GM12878 (cell line): ENCODE measurements around the gene ATP6V0D1. TPM values are rescaled to one million over a fixed set of nuclear protein-coding genes. Genes with fewer than 3 reads are reported as not detected.

ENCODE experiments used
- BCL3 ChIP-seq: IDR thresholded peaks from 2 replicates; pipeline ENCODE4 v1.6.1; 2011; ENCODE audit warnings: borderline replicate concordance, low read depth, mild to moderate bottlenecking, moderate library complexity, low read length; ENCODE audit not compliant: insufficient read depth, poor library complexity, severe bottlenecking
- HDAC2 ChIP-seq: fragments of 200-600 bp; sonication (generic); IDR thresholded peaks from 2 replicates; pipeline ENCODE4 v1.6.1; 2017
- MYC ChIP-seq: IDR thresholded peaks from 2 replicates; pipeline ENCODE4 v1.6.1; 2011; ENCODE audit warnings: mild to moderate bottlenecking, low read length, moderate library complexity, inconsistent platforms; ENCODE audit not compliant: insufficient read depth, insufficient replicate concordance, insufficient read length, severe bottlenecking
- NFIC ChIP-seq: IDR thresholded peaks from 2 replicates; pipeline ENCODE4 v1.6.1; 2012; ENCODE audit warnings: low read depth, mild to moderate bottlenecking, inconsistent platforms, low read length, moderate library complexity
- RBBP5 ChIP-seq: fragments of 200-600 bp; sonication (generic); conservative IDR thresholded peaks from 2 replicates; pipeline ENCODE4 v1.6.1; 2016
- SIX5 ChIP-seq: IDR thresholded peaks from 2 replicates; pipeline ENCODE4 v1.6.1; 2011; ENCODE audit warnings: mild to moderate bottlenecking, low read depth, low read length, moderate library complexity; ENCODE audit not compliant: severe bottlenecking
- polyA plus RNA-seq, 11 experiments: library from polyadenylated mRNA; depleted of rRNA in 4 of 11; unstranded in 6 of 11; stranded (reverse) in 5 of 11; fragments of >200 nt; fragmentation: Nextera tagmentation in 4 of 11; fragmentation: Illumina TruSeq in 1 of 11; extraction: Ambion mirVana in 4 of 11; extraction: Trizol in 1 of 11; gene quantifications; 1 replicate in 1 of 11; 2 replicates in 10 of 11; pipeline versions ENCODE4 v1.2.1 to v1.2.3, GENCODE V29; 2011 to 2016; ENCODE audit warnings: inconsistent platforms in 2 of 11, missing spikeins in 2 of 11, low read depth in 1 of 11
- total RNA-seq, 4 experiments: library from RNA; depleted of rRNA in 3 of 4; stranded (reverse); fragments of >200 nt in 3 of 4; fragmentation: Illumina TruSeq in 1 of 4; extraction: Trizol in 1 of 4; gene quantifications; 2 replicates each; pipeline versions ENCODE4 v1.2.1 to v1.2.3, GENCODE V29; 2013 to 2021
- TF ChIP-seq, protein P1 (sequence below): IDR thresholded peaks from 2 replicates; pipeline ENCODE4 v1.6.1; 2011; ENCODE audit warnings: mild to moderate bottlenecking, low read depth, low read length, moderate library complexity; ENCODE audit not compliant: insufficient replicate concordance
- TF ChIP-seq, protein P2 (sequence below): fragments of 450-650 bp; IDR thresholded peaks from 2 replicates; pipeline ENCODE4 v1.6.1; 2016; ENCODE audit warnings: mild to moderate bottlenecking, moderate library complexity, borderline replicate concordance
- TF ChIP-seq, protein P3 (sequence below): IDR thresholded peaks from 2 replicates; pipeline ENCODE4 v1.6.1; 2012; ENCODE audit warnings: low read length, inconsistent platforms

Gene ATP6V0D1
- total and polyA plus RNA-seq, 10 of the 15 experiments (the other 5 are each of a cell fraction or from before 2014, with no cell fraction given), result 28.1 to 141 (median 70.3) TPM

- TF ChIP-seq BCL3 (no peak), SIX5 (no peak), NFIC (no peak), RBBP5 (no peak), MYC (no peak), HDAC2 (no peak)
- TF ChIP-seq, protein P1, sequence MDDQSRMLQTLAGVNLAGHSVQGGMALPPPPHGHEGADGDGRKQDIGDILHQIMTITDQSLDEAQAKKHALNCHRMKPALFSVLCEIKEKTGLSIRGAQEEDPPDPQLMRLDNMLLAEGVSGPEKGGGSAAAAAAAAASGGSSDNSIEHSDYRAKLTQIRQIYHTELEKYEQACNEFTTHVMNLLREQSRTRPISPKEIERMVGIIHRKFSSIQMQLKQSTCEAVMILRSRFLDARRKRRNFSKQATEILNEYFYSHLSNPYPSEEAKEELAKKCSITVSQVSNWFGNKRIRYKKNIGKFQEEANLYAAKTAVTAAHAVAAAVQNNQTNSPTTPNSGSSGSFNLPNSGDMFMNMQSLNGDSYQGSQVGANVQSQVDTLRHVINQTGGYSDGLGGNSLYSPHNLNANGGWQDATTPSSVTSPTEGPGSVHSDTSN, result no peak
- TF ChIP-seq, protein P2, sequence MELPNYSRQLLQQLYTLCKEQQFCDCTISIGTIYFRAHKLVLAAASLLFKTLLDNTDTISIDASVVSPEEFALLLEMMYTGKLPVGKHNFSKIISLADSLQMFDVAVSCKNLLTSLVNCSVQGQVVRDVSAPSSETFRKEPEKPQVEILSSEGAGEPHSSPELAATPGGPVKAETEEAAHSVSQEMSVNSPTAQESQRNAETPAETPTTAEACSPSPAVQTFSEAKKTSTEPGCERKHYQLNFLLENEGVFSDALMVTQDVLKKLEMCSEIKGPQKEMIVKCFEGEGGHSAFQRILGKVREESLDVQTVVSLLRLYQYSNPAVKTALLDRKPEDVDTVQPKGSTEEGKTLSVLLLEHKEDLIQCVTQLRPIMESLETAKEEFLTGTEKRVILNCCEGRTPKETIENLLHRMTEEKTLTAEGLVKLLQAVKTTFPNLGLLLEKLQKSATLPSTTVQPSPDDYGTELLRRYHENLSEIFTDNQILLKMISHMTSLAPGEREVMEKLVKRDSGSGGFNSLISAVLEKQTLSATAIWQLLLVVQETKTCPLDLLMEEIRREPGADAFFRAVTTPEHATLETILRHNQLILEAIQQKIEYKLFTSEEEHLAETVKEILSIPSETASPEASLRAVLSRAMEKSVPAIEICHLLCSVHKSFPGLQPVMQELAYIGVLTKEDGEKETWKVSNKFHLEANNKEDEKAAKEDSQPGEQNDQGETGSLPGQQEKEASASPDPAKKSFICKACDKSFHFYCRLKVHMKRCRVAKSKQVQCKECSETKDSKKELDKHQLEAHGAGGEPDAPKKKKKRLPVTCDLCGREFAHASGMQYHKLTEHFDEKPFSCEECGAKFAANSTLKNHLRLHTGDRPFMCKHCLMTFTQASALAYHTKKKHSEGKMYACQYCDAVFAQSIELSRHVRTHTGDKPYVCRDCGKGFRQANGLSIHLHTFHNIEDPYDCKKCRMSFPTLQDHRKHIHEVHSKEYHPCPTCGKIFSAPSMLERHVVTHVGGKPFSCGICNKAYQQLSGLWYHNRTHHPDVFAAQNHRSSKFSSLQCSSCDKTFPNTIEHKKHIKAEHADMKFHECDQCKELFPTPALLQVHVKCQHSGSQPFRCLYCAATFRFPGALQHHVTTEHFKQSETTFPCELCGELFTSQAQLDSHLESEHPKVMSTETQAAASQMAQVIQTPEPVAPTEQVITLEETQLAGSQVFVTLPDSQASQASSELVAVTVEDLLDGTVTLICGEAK, result no peak
- TF ChIP-seq, protein P3, sequence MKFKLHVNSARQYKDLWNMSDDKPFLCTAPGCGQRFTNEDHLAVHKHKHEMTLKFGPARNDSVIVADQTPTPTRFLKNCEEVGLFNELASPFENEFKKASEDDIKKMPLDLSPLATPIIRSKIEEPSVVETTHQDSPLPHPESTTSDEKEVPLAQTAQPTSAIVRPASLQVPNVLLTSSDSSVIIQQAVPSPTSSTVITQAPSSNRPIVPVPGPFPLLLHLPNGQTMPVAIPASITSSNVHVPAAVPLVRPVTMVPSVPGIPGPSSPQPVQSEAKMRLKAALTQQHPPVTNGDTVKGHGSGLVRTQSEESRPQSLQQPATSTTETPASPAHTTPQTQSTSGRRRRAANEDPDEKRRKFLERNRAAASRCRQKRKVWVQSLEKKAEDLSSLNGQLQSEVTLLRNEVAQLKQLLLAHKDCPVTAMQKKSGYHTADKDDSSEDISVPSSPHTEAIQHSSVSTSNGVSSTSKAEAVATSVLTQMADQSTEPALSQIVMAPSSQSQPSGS, result no peak
- TF ChIP-seq, all 136 proteins: peak for 0
Measured at GRCh38 chr16:67483731-67484525, 3.0 kb upstream of the ATP6V0D1 start (continued).
